Body of pancreas (tissue), 4 donors: ENCODE results near the gene COL6A1. TPM values are rescaled to one million over a fixed set of nuclear protein-coding genes. Genes with fewer than 3 reads are reported as not detected.

Experiments
- ATAC-seq: fragments of 150-250 bp; one replicate; pipeline ENCODE4 v1.9.1; 2016
- DNase-seq, 4 donors: peaks; one replicate each; pipeline ENCODE4 v3.0.0-alpha.2; 2019
- H3K27ac ChIP-seq, 4 donors: fragments of 200-600 bp; sonication (generic); 1 replicate in 3 of 4; 2 replicates in 1 of 4; pipeline versions ENCODE4 v1.5.1 to v1.6.1; 2016 to 2019; ENCODE audit warnings: mild to moderate bottlenecking in 1 of 4, mixed read lengths in 1 of 4, moderate library complexity in 1 of 4
- H3K27me3 ChIP-seq, 2 donors: fragments of 200-600 bp; sonication (generic); one replicate each; pipeline ENCODE4 v1.6.0; 2016; ENCODE audit warnings: mild to moderate bottlenecking in 1 of 2
- H3K36me3 ChIP-seq, 2 donors: fragments of 200-600 bp; sonication (generic); replicated peaks in 1 of 2; 2 replicates each; pipeline ENCODE4 v1.5.1; 2016; ENCODE audit warnings: low read depth in 2 of 2; ENCODE audit not compliant: insufficient read depth in 1 of 2
- H3K4me1 ChIP-seq: fragments of 200-600 bp; sonication (generic); one replicate; pipeline ENCODE4 v1.6.0; 2016
- H3K4me3 ChIP-seq, 2 donors: fragments of 200-600 bp; sonication (generic); 1 replicate in 1 of 2; 2 replicates in 1 of 2; pipeline ENCODE4 v1.5.1; 2016 to 2019
- H3K9me3 ChIP-seq, 3 donors: fragments of 200-600 bp; sonication (generic); 1 replicate in 2 of 3; 2 replicates in 1 of 3; pipeline ENCODE4 v1.5.1; 2016
- CTCF ChIP-seq, 7 experiments: fragments of 450-650 bp in 4 of 7; fragments of 200-600 bp in 3 of 7; sonication (generic) in 3 of 7; IDR thresholded peaks; one replicate each; pipeline ENCODE4 v1.5.1; 2016 to 2019; ENCODE audit warnings: antibody characterized with exemption in 7 of 7
- POLR2A ChIP-seq, 3 donors: fragments of 450-650 bp; IDR thresholded peaks; one replicate each; pipeline ENCODE4 v1.6.1; 2016; ENCODE audit warnings: antibody characterized with exemption in 3 of 3, mild to moderate bottlenecking in 2 of 3
- WGBS, 2 donors: methylation state at CpG; one replicate each; pipeline ENCODE4 v1.1.5; 2017; 5-methylcytosine and 5-hydroxymethylcytosine counted together
- intact Hi-C: fragments of 100-400 bp; cut with DNase I; formaldehyde crosslinking; loops from one replicate; pipeline ENCODE4 v1.15.1; 2023
- total RNA-seq, 2 donors: library from RNA; depleted of rRNA; stranded (reverse); fragments of >200 nt; gene quantifications; one replicate each; pipeline ENCODE4 v1.1.0, GENCODE V29; 2016

COL6A1 gene
- total RNA-seq, 2 donors from 2014 or later, result 112 to 314 TPM

GRCh38 chr21:46050668-46051378 lies 69.3 kb downstream of the COL6A1 start:
- no peaks in the 10 kb centered on the region for H3K9me3 ChIP-seq
- TF ChIP-seq CTCF (IDR thresholded peaks at IDR 0.05) (no peak), POLR2A (IDR thresholded peaks at IDR 0.05) (no peak)
- intact Hi-C loops, result no loop called here
- H3K27ac ChIP-seq, result no peak overlapping the region
- no peaks in the 10 kb centered on the region for H3K4me1 ChIP-seq
- no peak overlapping the region for H3K4me3 ChIP-seq
- no peaks in the 10 kb centered on the region for H3K36me3 ChIP-seq
- ATAC-seq, result no peak
- no peaks in the 10 kb centered on the region for H3K27me3 ChIP-seq
- DNase-seq, result no peak
- 72% methylated on average over 21 of the region's 22 CpGs; no CpG with 5 or more reads in 1 of the 2 donors for WGBS, 2 donors

DNA sequence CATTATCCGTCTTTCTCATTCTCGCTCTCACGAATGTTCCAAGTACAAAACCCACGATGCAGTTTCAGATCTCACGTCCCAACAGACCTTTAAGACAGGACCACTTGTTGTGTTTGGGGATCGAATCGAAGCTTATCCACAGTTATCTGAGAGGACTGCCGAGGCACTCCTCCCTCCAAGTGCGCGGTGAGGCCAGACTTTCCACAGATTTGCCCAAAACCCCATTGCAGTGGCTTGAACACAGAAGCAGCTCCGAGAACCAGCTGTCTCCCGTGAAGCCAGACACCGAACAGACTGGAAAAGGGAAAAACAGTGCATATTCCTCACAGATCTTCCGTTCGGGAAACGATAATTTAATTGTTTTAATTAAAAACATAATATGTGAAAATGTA lies 69.8 kb downstream of the COL6A1 start:
- no peaks in the 10 kb centered on the region for H3K27me3 ChIP-seq
- WGBS, 2 donors, result 59 to 74% methylated on average over 16 of the region's 16 CpGs
- H3K4me3 ChIP-seq, result no peak overlapping the region
- H3K36me3 ChIP-seq, result no peaks in the 10 kb centered on the region
- H3K9me3 ChIP-seq, result no peaks in the 10 kb centered on the region
- no peak for TF ChIP-seq CTCF (IDR thresholded peaks at IDR 0.05)
- TF ChIP-seq POLR2A (IDR thresholded peaks at IDR 0.05), result no peak
- intact Hi-C loops, result no loop called here
- H3K27ac ChIP-seq, result no peak overlapping the region
- no peak for DNase-seq
- no peaks in the 10 kb centered on the region for H3K4me1 ChIP-seq
- no peak for ATAC-seq

GRCh38 chr21:46051821-46052675 lies 70.5 kb downstream of the COL6A1 start:
- no peak for TF ChIP-seq CTCF (IDR thresholded peaks at IDR 0.05)
- TF ChIP-seq POLR2A (IDR thresholded peaks at IDR 0.05), result no peak
- intact Hi-C loops, result no loop called here
- Histone ChIP-seq H3K36me3 (no peaks in the 10 kb centered on the region), H3K4me3 (no peak overlapping the region), H3K4me1 (no peaks in the 10 kb centered on the region), H3K27ac (no peak overlapping the region), H3K27me3 (no peaks in the 10 kb centered on the region), H3K9me3 (no peaks in the 10 kb centered on the region)
- ATAC-seq, result no peak
- 70 to 82% methylated on average over 27 to 33 of the region's 33 CpGs for WGBS, 2 donors
- no peak for DNase-seq

- intact Hi-C loops, result no loop called here
- no peak overlapping the region for H3K27ac ChIP-seq
- no peaks in the 10 kb centered on the region for H3K9me3 ChIP-seq
- no peak overlapping the region for H3K4me3 ChIP-seq
- WGBS, 2 donors, result 43 to 48% methylated on average over 18 to 31 of the region's 31 CpGs
- H3K36me3 ChIP-seq, result no peaks in the 10 kb centered on the region
- no peaks in the 10 kb centered on the region for H3K27me3 ChIP-seq
- TF ChIP-seq CTCF (IDR thresholded peaks at IDR 0.05) (no peak), POLR2A (IDR thresholded peaks at IDR 0.05) (no peak)
- ATAC-seq, result no peak
- H3K4me1 ChIP-seq, result no peaks in the 10 kb centered on the region
- no peak for DNase-seq
Measured at GRCh38 chr21:46052703-46053651, 71.4 kb downstream of the COL6A1 start.
